Ovary (tissue), 3 donors: Measurements from ENCODE around the gene RAI14.

Source experiments
- EP300 ChIP-seq: sonication (generic); formaldehyde crosslinking; IDR thresholded peaks from one replicate; pipeline ENCODE4 v1.6.1; 2017; ENCODE audit warnings: antibody characterized with exemption
- TF ChIP-seq, protein P1 (sequence below), 3 donors: fragments of 450-650 bp in 2 of 3; fragments of 200-600 bp in 1 of 3; IDR thresholded peaks; one replicate each; pipeline versions ENCODE4 v1.5.1 to v1.8.0; 2016 to 2022; ENCODE audit warnings: antibody characterized with exemption in 3 of 3, mild to moderate bottlenecking in 1 of 3
- donor health status: DM: no; HTN: no; CAD: no.

GRCh38 chr5:34632807-34633422 lies 23.2 kb upstream of the RAI14 start:
- no peak for TF ChIP-seq EP300
- TF ChIP-seq, protein P1, sequence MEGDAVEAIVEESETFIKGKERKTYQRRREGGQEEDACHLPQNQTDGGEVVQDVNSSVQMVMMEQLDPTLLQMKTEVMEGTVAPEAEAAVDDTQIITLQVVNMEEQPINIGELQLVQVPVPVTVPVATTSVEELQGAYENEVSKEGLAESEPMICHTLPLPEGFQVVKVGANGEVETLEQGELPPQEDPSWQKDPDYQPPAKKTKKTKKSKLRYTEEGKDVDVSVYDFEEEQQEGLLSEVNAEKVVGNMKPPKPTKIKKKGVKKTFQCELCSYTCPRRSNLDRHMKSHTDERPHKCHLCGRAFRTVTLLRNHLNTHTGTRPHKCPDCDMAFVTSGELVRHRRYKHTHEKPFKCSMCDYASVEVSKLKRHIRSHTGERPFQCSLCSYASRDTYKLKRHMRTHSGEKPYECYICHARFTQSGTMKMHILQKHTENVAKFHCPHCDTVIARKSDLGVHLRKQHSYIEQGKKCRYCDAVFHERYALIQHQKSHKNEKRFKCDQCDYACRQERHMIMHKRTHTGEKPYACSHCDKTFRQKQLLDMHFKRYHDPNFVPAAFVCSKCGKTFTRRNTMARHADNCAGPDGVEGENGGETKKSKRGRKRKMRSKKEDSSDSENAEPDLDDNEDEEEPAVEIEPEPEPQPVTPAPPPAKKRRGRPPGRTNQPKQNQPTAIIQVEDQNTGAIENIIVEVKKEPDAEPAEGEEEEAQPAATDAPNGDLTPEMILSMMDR (IDR thresholded peaks at IDR 0.05), result no peak
